Mesothelial cell of epicardium (in vitro differentiated cells): ENCODE results near the gene LCE3B. TPM values are rescaled to one million over a fixed set of nuclear protein-coding genes. Genes with fewer than 3 reads are reported as not detected.

Experiments
- DNase-seq, 2 experiments: peaks; one replicate each; pipeline ENCODE4 v3.0.0; 2021; ENCODE audit warnings: low spot score in 2 of 2; ENCODE audit not compliant: unreplicated experiment in 2 of 2
- H3K27ac Mint-ChIP-seq: 2 replicates; pipeline ENCODE4 v1.8.0; 2021; ENCODE audit warnings: mixed read lengths
- H3K27me3 Mint-ChIP-seq: 2 replicates; pipeline ENCODE4 v1.8.0; 2021; ENCODE audit warnings: low read depth, mixed read lengths
- H3K36me3 Mint-ChIP-seq: 2 replicates; pipeline ENCODE4 v1.8.0; 2021; ENCODE audit warnings: mixed read lengths
- H3K4me1 Mint-ChIP-seq: 2 replicates; pipeline ENCODE4 v1.8.0; 2021; ENCODE audit warnings: mixed read lengths
- H3K4me3 Mint-ChIP-seq: 2 replicates; pipeline ENCODE4 v1.8.0; 2021; ENCODE audit warnings: mild to moderate bottlenecking, moderate library complexity, mixed read lengths
- H3K9me3 Mint-ChIP-seq: 2 replicates; pipeline ENCODE4 v1.8.0; 2021; ENCODE audit warnings: mixed read lengths
- total RNA-seq: library from RNA; stranded (reverse); gene quantifications from 3 replicates; pipeline ENCODE4 v1.2.1, GENCODE V29; 2021
- TF ChIP-seq, protein P1 (sequence below): fragments of 200-600 bp; sonication (generic); IDR thresholded peaks from one replicate; pipeline ENCODE4 v1.5.0; 2021; ENCODE audit warnings: antibody characterized with exemption; ENCODE audit not compliant: unreplicated experiment

LCE3B gene
- total RNA-seq, 1 donor from 2014 or later, result not detected

DNA sequence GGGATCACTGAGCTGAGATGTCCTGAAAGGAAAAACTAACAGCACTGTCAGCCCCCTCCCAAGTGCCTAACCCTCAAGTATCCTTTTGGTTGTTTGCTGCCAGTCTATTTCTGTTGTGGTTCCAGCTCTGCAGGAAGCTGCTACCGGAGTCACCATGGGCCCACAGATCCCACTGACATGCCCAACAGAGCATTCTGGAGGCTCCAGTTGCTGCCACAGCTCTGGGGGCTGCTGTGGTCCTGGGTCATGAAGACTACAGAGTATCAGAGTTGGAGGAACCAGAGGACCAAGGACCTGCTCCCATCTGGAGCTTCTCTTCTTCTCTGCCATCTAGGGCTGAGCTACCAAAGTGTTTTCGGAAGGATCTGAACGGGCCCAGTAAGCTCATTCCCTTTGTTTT lies 8.4 kb downstream of the LCE3B start:
- TF ChIP-seq, protein P1, sequence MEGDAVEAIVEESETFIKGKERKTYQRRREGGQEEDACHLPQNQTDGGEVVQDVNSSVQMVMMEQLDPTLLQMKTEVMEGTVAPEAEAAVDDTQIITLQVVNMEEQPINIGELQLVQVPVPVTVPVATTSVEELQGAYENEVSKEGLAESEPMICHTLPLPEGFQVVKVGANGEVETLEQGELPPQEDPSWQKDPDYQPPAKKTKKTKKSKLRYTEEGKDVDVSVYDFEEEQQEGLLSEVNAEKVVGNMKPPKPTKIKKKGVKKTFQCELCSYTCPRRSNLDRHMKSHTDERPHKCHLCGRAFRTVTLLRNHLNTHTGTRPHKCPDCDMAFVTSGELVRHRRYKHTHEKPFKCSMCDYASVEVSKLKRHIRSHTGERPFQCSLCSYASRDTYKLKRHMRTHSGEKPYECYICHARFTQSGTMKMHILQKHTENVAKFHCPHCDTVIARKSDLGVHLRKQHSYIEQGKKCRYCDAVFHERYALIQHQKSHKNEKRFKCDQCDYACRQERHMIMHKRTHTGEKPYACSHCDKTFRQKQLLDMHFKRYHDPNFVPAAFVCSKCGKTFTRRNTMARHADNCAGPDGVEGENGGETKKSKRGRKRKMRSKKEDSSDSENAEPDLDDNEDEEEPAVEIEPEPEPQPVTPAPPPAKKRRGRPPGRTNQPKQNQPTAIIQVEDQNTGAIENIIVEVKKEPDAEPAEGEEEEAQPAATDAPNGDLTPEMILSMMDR, result no peak
- DNase-seq, result no peak
- Mint-ChIP-seq H3K27ac (no peak overlapping the region), H3K36me3 (peaks cover 5% of the 10 kb centered on the region), H3K4me1 (no peaks in the 10 kb centered on the region), H3K4me3 (no peak overlapping the region), H3K9me3 (peaks cover 67% of the 10 kb centered on the region), H3K27me3 (no peaks in the 10 kb centered on the region)

DNA sequence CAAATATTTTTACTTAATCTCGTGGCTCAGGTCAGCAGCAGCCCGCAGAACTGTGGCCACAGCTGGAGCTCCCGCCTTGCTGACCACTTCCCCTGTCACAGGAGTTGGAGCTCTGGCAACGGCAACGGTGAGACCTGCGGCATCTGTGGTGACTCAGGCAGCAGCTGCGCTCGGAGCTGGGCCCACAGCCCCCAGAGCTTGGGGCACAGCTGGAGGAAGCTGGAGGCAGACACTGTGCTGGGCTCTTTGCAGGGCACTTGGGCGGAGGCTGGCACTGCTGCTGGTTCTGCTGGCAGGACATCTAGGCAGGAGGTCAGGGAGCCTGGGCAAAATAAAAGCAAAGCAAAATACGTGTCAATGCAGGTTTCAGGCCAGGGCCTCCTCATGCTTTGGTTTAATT lies 9.2 kb downstream of the LCE3B start, which contains the start of gene LCE3A:
Gene LCE3A, minus strand, starts transcription at position 301 of the 400 bp plus-strand sequence. Its CDS starts 0 bp downstream, at position 301.
- no peaks in the 10 kb centered on the region for H3K4me1 Mint-ChIP-seq
- peaks cover 5% of the 10 kb centered on the region for H3K36me3 Mint-ChIP-seq
- H3K9me3 Mint-ChIP-seq, result peaks cover 71% of the 10 kb centered on the region
- H3K27ac Mint-ChIP-seq, result no peak within 1 kb of the TSS
- no peak within 1 kb of the TSS for H3K4me3 Mint-ChIP-seq
- no peaks in the 10 kb centered on the region for H3K27me3 Mint-ChIP-seq
- TF ChIP-seq, protein P1, result no peak
- DNase-seq, result no peak

DNA sequence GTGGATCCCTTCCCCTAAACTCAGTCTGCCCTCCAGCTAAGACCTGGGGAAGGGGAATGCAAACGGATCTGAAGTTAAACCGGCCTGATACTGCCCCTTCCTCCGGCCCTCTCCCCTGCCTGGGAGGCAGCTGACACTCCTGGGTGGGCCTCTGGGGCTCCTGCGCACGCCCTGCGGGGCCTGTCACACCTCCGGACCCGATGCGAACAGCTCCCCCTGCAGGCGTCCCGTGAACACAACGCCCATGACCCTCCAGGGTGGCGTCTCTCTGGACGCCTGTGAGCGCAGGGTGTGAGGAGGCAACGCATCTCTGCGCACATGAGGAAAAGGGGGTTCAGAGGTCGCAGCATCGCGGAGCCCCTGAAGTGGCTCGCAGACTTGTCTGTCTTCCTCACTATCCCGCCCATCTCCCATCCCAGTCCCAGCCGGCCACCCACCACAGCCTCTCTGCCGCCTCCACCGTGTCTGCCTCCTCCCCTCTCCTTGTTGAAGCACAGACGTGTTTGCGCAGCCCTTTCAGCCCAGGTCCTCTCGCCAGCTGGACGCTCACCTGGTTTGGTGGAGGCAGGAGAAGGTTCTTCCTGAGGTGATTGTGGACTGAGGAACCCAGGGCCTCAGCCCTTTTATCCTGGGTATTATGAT lies 9.7 kb downstream of the LCE3B start:
- H3K4me1 Mint-ChIP-seq, result no peaks in the 10 kb centered on the region
- no peaks in the 10 kb centered on the region for H3K27me3 Mint-ChIP-seq
- no peak for DNase-seq
- peaks cover 73% of the 10 kb centered on the region for H3K9me3 Mint-ChIP-seq
- H3K27ac Mint-ChIP-seq, result no peak overlapping the region
- peaks cover 5% of the 10 kb centered on the region for H3K36me3 Mint-ChIP-seq
- no peak overlapping the region for H3K4me3 Mint-ChIP-seq
- TF ChIP-seq, protein P1, result no peak

DNA sequence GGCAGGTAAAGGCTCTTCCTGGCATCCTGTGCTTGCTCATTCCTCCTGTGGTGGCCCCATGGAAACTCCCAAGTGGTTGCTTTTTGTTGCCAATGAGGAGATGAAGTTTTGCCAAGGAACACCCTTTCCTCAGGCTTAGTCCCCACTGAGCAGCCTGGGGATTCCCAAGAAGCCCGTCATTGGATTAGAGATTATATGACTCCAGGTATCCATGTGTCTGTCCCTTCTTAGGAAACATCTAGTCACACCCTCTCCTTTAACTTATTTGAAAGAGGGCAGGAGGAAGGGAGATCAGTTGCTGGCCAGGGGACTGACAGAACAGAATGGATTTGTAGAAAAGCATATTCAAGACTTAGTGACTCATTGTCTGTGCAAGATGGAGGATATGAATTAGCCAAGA lies 13.1 kb downstream of the LCE3B start:
- TF ChIP-seq, protein P1, result no peak
- Mint-ChIP-seq H3K4me3 (no peak overlapping the region), H3K27ac (no peak overlapping the region), H3K4me1 (no peaks in the 10 kb centered on the region), H3K36me3 (peaks cover 6% of the 10 kb centered on the region), H3K27me3 (no peaks in the 10 kb centered on the region), H3K9me3 (peaks cover 65% of the 10 kb centered on the region)
- no peak for DNase-seq

DNA sequence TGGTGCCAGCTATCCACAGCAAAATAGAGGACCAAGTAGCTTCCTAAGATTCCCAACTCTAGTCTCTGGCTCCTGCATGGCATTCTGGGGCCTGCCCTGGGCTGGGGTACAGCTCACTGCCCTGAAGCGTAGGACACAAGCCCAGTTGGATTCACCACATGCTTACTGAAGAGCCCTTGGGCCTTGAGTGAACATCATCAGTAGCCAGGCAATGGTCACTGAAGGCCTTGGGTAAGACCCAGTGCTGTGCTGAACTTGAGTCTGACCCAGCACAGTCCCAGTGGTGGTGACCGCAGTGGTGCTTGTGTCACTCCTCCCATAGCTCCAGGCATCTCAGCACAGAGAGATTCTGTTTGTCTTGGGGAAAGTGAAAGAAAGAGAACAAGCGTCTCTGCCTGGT lies 17.0 kb downstream of the LCE3B start:
- Mint-ChIP-seq H3K36me3 (peaks cover 1% of the 10 kb centered on the region), H3K4me3 (no peak overlapping the region), H3K27me3 (no peaks in the 10 kb centered on the region), H3K27ac (no peak overlapping the region), H3K9me3 (peaks cover 78% of the 10 kb centered on the region), H3K4me1 (no peaks in the 10 kb centered on the region)
- DNase-seq, result no peak
- TF ChIP-seq, protein P1, result no peak
